Heart right ventricle (tissue), 16 donors: ENCODE measurements around the gene CARS2. TPM values are rescaled to one million over a fixed set of nuclear protein-coding genes. Genes with fewer than 3 reads are reported as not detected.

Source experiments
- ATAC-seq, 8 donors: fragments of 200-7000 bp; cut with Tn5 transposase; one replicate each; pipeline ENCODE4 v1.9.1; 2020; ENCODE audit warnings: mild to moderate bottlenecking in 8 of 8, moderate library complexity in 8 of 8, moderate number of reproducible peaks in 1 of 8
- DNase-seq, 2 donors: peaks; one replicate each; pipeline ENCODE4 v3.0.0-alpha.2; 2020
- H3K27ac ChIP-seq, 10 donors: fragments of 200-600 bp; sonication (generic) in 2 of 10; one replicate each; pipeline versions ENCODE4 v1.5.0 to v1.8.0; 2020 to 2022; ENCODE audit warnings: mild to moderate bottlenecking in 3 of 10
- H3K27me3 ChIP-seq, 7 donors: fragments of 200-600 bp; one replicate each; pipeline ENCODE4 v1.8.0; 2021 to 2022; ENCODE audit warnings: mild to moderate bottlenecking in 2 of 7
- H3K36me3 ChIP-seq, 9 donors: fragments of 200-600 bp; sonication (generic) in 1 of 9; one replicate each; pipeline versions ENCODE4 v1.5.0 to v1.8.0; 2020 to 2022; ENCODE audit warnings: mild to moderate bottlenecking in 2 of 9
- H3K4me1 ChIP-seq, 9 donors: fragments of 200-600 bp; sonication (generic) in 1 of 9; one replicate each; pipeline versions ENCODE4 v1.5.0 to v1.8.0; 2020 to 2022; ENCODE audit warnings: mild to moderate bottlenecking in 4 of 9
- H3K4me3 ChIP-seq, 10 donors: fragments of 200-600 bp; sonication (generic) in 2 of 10; one replicate each; pipeline versions ENCODE4 v1.5.0 to v1.8.0; 2020 to 2022; ENCODE audit warnings: mild to moderate bottlenecking in 7 of 10, moderate library complexity in 2 of 10
- H3K9me3 ChIP-seq, 11 donors: fragments of 200-600 bp in 10 of 11; sonication (generic) in 2 of 11; one replicate each; pipeline versions ENCODE4 v1.5.0 to v1.8.0; 2013 to 2022; ENCODE audit warnings: mild to moderate bottlenecking in 2 of 11, control low read depth in 1 of 11, moderate library complexity in 1 of 11
- whole genome bisulfite sequencing, 2 donors: extraction: QIAGEN DNeasy Blood & Tissue Kit; methylation state at CpG; one replicate each; pipeline ENCODE4 v1.1.7; 2013; ENCODE audit warnings: inconsistent platforms in 1 of 2; 5-methylcytosine and 5-hydroxymethylcytosine counted together
- intact Hi-C, 10 donors: fragments of 100-400 bp; cut with DNase I; formaldehyde crosslinking; loops; one replicate each; pipeline versions ENCODE4 v1.11.1 to v1.14.2; 2022
- polyA plus RNA-seq, 2 donors: library from polyadenylated mRNA; stranded (reverse); fragments of 200-250 nt; gene quantifications; one replicate each; pipeline ENCODE4 v1.2.3, GENCODE V29; 2013
- total RNA-seq, 10 donors: library from RNA; stranded (reverse); fragmentation: NEBNext Ultra II Directional in 3 of 10; extraction: Animal tissue kit (Norgen Biotek cat#: 25700) in 3 of 10; gene quantifications; one replicate each; pipeline versions ENCODE4 v1.2.1 to v1.2.4, GENCODE V29; 2021 to 2023
- TF ChIP-seq, protein P1 (sequence below), 9 donors: fragments of 200-600 bp; sonication (generic) in 2 of 9; IDR thresholded peaks; one replicate each; pipeline versions ENCODE4 v1.5.0 to v1.8.0; 2021 to 2022; ENCODE audit warnings: antibody characterized with exemption in 9 of 9, mild to moderate bottlenecking in 5 of 9, moderate library complexity in 1 of 9
- donor health status: Arrhythmogenic right ventricular cardiomyopathy.
- donor health status: ischemic (EF 13 %, LVEDD 7.1; RV severe dilation, severe dysfunction).
- donor health status: healthy with polysubstance abuse.
- donor health status: DM: no; HTN: yes; CAD: no.
- donor health status: DM: no; HTN: no; CAD: no.
- donor health status: ischemic (EF 25% LVEDD 6.9; RV normal size, moderate dysfunction).
- donor health status: ischemic (EF 25% LVEDD 5.7; RV mildly dilated, moderate dysfunction).
- donor health status: healthy.
- donor health status: DM: yes; HTN: yes; CAD: no.
- donor health status: Ischemic cardiomyopathy.
- donor health status: ischemic (EF 35%, LVEDD 5.7; RV mildly dilated, moderate dysfunction).
- donor health status: nonischemic (EF 11% LVEDD 7.7; RV severe dilation, severe dysfunction).
- donor health status: DM: yes; HTN: yes; CAD: no.
- donor health status: PGD.
- donor health status: ischemic (EF 29% LVEDD 5.4; RV normal size, mild dysfunction).
- donor health status: nonischemic (EF 23%, LVEDD 6.1; RV moderate dilation, normal function).

CARS2 gene
- total and polyA plus RNA-seq, 12 donors = 35.2 to 103 (median 44.0) TPM

DNA sequence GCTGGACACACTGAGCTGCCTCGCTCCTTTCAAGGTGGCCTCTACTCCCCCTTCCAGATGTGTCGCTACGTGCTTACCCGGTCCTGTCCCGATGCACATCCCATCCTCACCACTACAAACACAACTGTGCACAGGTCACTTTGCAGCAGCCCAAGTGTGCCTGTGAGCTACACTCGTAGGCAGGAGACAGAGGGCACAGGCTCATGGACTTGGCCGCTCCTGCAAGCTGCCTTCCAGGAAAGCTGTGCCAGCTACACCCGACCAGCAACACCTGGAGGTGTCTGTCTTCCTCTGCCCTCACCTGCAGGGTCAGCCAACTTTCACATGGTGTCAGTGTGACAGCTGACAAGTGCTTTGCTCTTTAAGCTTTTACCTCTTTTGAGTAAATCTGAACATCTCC is 15.4 kb downstream of the CARS2 start:
- Histone ChIP-seq H3K4me3 (no peak overlapping the region), H3K27ac (no peak overlapping the region), H3K27me3 (no peaks in the 10 kb centered on the region), H3K9me3 (no peaks in the 10 kb centered on the region), H3K36me3 (peaks cover 0 to 89% (median 21%) of the 10 kb centered on the region in 9 donors), H3K4me1 (no peaks in the 10 kb centered on the region)
- ATAC-seq = no peak
- no peak for DNase-seq
- TF ChIP-seq, protein P1, sequence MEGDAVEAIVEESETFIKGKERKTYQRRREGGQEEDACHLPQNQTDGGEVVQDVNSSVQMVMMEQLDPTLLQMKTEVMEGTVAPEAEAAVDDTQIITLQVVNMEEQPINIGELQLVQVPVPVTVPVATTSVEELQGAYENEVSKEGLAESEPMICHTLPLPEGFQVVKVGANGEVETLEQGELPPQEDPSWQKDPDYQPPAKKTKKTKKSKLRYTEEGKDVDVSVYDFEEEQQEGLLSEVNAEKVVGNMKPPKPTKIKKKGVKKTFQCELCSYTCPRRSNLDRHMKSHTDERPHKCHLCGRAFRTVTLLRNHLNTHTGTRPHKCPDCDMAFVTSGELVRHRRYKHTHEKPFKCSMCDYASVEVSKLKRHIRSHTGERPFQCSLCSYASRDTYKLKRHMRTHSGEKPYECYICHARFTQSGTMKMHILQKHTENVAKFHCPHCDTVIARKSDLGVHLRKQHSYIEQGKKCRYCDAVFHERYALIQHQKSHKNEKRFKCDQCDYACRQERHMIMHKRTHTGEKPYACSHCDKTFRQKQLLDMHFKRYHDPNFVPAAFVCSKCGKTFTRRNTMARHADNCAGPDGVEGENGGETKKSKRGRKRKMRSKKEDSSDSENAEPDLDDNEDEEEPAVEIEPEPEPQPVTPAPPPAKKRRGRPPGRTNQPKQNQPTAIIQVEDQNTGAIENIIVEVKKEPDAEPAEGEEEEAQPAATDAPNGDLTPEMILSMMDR (IDR thresholded peaks at IDR 0.05) = no peak
- intact Hi-C loops = no loop called here
- 88 to 91% methylated on average over 8 of the region's 8 CpGs for WGBS, 2 donors

DNA sequence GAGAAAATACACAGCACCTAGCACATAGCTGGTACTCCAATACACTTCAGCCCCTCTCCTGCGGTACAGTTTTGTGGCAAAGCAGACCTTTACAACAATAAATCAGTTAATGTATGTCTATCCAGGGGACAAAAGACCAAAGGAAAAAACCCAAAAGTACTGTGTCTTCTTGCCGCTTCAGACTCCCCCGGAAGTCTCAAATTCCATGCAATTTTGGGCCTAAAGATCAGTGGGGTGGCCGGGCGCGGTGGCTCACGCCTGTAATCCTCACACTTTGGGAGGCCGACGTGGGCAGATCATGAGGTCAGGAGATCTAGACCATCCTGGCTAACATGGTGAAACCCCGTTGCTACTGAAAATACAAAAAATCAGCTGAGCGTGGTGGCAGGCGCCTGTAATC is 16.2 kb downstream of the CARS2 start:
- H3K9me3 ChIP-seq = no peaks in the 10 kb centered on the region
- no peak overlapping the region for H3K4me3 ChIP-seq
- H3K36me3 ChIP-seq = peaks cover 0 to 89% (median 29%) of the 10 kb centered on the region in 9 donors
- TF ChIP-seq, protein P1 (IDR thresholded peaks at IDR 0.05) = no peak
- ATAC-seq = no peak
- no peaks in the 10 kb centered on the region for H3K27me3 ChIP-seq
- 91 to 96% methylated on average over 12 of the region's 12 CpGs for WGBS, 2 donors
- DNase-seq = no peak
- no peaks in the 10 kb centered on the region for H3K4me1 ChIP-seq
- intact Hi-C loops = loop anchor here in 1 of 10 donors (10.0 kb wide), 1 partner anchor 95 kb away; no protein-coding TSS in a partner anchor
- no peak overlapping the region for H3K27ac ChIP-seq

DNA sequence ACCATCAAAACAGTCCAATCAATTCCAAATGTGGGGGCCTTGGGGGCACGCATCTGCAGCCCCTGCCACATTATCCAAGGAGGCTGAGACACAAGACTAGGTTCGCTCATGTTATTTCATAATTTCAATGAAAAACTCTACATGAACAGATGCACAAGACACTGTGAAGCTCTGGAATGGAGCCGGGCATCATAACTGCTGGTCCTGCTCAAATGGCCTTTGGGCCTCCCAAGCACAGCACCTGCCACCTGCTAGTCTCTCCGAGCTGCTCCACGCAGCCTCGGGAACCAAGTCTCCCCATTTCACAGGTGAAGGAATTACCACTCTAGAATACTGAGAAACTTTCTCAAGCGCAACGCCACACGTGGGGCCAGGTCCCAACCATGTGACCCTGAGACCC is 16.9 kb downstream of the CARS2 start:
- Histone ChIP-seq H3K4me1 (no peaks in the 10 kb centered on the region), H3K27ac (no peak overlapping the region), H3K9me3 (no peaks in the 10 kb centered on the region), H3K4me3 (no peak overlapping the region), H3K27me3 (no peaks in the 10 kb centered on the region), H3K36me3 (peaks cover 0 to 89% (median 34%) of the 10 kb centered on the region in 9 donors)
- 89 to 91% methylated on average over 9 of the region's 9 CpGs for WGBS, 2 donors
- intact Hi-C loops = loop anchor here in 1 of 10 donors (10.0 kb wide), 1 partner anchor 94 kb away; no protein-coding TSS in a partner anchor
- TF ChIP-seq, protein P1 (IDR thresholded peaks at IDR 0.05) = no peak
- DNase-seq (no peak), ATAC-seq (no peak)

DNA sequence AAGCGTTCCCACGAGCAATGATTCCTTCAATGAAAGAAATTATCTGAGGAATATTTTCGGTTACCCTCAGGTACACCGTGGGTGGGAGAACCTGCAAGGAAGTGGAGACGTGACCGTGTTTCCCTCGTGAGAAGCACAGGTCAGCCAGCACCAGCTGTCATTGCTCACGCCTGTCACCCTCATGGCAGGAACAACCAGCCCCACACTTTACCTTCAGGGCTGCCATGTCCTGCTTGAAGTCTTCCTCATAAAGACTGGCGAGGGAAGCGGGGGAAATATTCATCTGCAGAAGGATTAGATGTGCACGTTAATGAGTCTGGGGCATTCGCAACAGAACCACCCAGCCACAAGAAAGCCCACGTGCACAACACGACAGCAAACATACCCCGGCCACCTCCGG is 18.2 kb downstream of the CARS2 start:
- no peak for DNase-seq
- Histone ChIP-seq H3K4me1 (no peaks in the 10 kb centered on the region), H3K27me3 (no peaks in the 10 kb centered on the region), H3K27ac (no peak overlapping the region), H3K9me3 (no peaks in the 10 kb centered on the region), H3K36me3 (peaks cover 0 to 90% (median 38%) of the 10 kb centered on the region in 9 donors), H3K4me3 (no peak overlapping the region)
- TF ChIP-seq, protein P1 (IDR thresholded peaks at IDR 0.05) = no peak
- WGBS, 2 donors = 95 to 96% methylated on average over 16 of the region's 16 CpGs
- ATAC-seq = no peak
- intact Hi-C loops = loop anchor here in 1 of 10 donors (10.0 kb wide), 1 partner anchor 93 kb away; no protein-coding TSS in a partner anchor
